22Rv1 (cell line): Measurements from ENCODE around the gene ADGRB2.

Source experiments
- H3K27ac ChIP-seq: fragments of 450-650 bp; 2 replicates; pipeline ENCODE4 v1.5.1; 2017
- ZFX ChIP-seq: fragments of 450-650 bp; IDR thresholded peaks from 2 replicates; pipeline ENCODE4 v1.6.1; 2017; ENCODE audit warnings: antibody characterized with exemption, borderline replicate concordance
- TF ChIP-seq, protein P1 (sequence below): fragments of 450-650 bp; IDR thresholded peaks from 2 replicates; pipeline ENCODE4 v1.5.1; 2017; ENCODE audit warnings: mild to moderate bottlenecking

Gene ADGRB2

DNA sequence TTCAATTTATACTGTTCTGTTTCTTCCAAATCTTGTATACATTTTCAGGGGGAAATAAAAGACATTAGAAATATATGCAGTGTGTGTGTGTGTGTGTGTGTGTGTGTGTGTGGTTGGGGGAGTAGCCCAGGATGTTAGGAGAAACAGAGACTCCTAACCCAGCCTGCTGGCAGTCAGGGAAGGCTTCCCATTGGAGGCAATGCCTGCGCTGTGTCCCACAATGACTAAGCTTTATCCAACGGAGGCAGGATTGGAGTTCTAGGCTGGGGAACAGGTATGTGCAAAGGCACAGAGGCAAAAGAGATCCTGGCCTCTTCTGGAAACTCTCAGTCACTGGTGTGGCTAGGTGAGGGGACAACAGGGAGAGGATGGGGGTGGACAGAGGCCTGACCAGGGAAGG lies 16.5 kb upstream of the ADGRB2 start:
- no peak for TF ChIP-seq ZFX
- TF ChIP-seq, protein P1, sequence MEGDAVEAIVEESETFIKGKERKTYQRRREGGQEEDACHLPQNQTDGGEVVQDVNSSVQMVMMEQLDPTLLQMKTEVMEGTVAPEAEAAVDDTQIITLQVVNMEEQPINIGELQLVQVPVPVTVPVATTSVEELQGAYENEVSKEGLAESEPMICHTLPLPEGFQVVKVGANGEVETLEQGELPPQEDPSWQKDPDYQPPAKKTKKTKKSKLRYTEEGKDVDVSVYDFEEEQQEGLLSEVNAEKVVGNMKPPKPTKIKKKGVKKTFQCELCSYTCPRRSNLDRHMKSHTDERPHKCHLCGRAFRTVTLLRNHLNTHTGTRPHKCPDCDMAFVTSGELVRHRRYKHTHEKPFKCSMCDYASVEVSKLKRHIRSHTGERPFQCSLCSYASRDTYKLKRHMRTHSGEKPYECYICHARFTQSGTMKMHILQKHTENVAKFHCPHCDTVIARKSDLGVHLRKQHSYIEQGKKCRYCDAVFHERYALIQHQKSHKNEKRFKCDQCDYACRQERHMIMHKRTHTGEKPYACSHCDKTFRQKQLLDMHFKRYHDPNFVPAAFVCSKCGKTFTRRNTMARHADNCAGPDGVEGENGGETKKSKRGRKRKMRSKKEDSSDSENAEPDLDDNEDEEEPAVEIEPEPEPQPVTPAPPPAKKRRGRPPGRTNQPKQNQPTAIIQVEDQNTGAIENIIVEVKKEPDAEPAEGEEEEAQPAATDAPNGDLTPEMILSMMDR, result no peak
- H3K27ac ChIP-seq, result no peak overlapping the region

DNA sequence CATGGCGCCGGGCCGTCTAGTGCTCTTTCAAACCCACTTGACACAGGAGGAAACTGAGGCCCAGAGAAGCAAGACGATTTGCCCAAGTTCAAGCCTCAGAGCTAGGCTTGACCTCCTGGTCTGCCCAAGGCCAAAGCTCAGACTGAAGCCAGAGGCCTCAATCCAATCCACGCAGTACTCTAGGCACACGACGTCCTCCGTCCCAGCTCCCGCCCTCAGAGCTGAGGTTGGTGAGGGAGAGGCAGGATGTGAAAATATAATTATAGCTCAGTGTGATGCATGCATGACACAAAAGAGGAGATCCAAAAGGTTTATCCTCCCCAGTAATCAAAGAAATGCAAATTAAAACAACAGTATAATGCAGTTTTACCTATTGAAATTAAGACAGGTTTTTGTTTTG lies 15.5 kb upstream of the ADGRB2 start:
- TF ChIP-seq ZFX, result no peak
- TF ChIP-seq, protein P1, result no peak
- H3K27ac ChIP-seq, result 0 out of 2 replicates have a peak overlapping the region, but pooled peaks have one; percentile 1

DNA sequence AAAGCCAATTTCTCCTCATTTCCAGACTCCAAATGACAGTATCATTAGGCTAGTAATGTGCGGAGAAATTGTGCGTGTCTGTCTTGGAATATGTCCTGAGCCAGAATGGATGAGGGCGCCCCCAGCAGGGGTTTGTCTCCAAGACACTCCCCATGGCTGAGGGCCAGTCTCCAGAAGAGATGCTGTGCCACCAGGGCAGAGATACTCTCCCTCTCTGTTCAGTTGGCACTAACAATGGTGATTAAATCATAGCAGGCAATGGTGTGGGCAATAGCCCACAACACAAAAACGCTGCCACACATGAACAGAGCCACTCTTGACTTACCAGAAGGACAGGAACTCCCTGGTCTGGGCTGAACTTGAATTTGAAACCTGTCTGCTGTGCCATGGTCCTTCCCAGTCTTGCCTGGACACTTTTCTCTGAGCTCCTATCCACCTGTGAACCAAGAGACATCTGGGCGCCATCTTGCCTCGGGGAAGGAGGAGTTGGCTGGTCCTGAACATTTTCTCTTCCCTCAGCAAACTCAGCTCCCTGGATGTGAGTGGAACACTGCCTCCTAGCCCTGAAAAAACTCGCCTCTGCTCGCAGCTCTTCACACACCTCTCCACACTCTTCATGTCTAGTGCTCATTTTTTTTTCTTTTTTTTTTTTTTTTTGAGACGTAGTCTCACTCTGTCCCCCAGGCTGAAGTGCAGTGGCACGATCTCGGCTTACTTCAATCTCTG lies 14.8 kb upstream of the ADGRB2 start:
- H3K27ac ChIP-seq, result 0 out of 2 replicates have a peak overlapping the region, but pooled peaks have one; percentile 1

DNA sequence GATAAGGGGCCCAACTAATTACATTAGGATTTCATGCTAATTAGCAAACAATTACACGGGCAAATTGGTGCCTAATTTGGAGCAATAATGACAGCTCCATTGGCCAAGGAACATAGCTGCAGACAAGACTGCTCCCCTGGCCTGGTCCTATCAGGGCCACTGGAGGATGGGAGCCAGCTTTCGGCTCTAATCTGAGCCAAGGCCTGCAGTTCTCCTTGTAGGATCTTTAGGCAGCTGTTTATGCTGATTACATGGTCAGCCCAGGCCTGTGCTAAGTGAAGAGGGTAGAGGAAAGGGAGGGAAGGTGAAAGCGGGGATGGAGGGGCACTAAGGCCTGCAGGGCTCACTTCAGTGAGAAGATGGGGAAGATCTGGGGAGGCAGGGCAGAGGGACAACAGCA lies 12.4 kb upstream of the ADGRB2 start:
- TF ChIP-seq, protein P1, result no peak
- TF ChIP-seq ZFX, result no peak
- H3K27ac ChIP-seq, result no peak overlapping the region

More for the DNA sequence above, 14.8 kb upstream of the ADGRB2 start:
- TF ChIP-seq, protein P1, result 0 out of 2 replicates have a peak, but pooled peaks have one; percentile 9
- TF ChIP-seq ZFX, result no peak

DNA sequence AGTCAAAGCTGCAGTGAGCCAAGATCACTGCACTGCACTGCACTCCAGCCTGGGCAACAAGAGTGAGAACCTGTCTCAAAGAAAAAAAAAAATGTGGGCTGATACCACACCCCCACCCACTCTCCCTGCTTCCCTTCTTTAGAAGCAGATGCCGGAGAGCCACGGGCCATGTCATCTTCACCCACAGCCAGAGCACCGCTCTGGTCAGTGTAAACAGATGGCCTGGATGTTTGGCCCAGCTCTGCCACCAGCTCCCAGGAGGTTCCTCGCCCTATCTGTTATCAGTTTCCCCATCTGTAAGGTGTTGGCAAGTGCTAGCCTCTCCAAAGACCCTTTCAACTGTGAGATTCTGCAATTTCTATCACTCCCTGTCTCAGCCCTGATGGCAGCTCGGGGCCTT lies 11.9 kb upstream of the ADGRB2 start:
- TF ChIP-seq, protein P1, result no peak
- TF ChIP-seq ZFX, result no peak
- H3K27ac ChIP-seq, result no peak overlapping the region

DNA sequence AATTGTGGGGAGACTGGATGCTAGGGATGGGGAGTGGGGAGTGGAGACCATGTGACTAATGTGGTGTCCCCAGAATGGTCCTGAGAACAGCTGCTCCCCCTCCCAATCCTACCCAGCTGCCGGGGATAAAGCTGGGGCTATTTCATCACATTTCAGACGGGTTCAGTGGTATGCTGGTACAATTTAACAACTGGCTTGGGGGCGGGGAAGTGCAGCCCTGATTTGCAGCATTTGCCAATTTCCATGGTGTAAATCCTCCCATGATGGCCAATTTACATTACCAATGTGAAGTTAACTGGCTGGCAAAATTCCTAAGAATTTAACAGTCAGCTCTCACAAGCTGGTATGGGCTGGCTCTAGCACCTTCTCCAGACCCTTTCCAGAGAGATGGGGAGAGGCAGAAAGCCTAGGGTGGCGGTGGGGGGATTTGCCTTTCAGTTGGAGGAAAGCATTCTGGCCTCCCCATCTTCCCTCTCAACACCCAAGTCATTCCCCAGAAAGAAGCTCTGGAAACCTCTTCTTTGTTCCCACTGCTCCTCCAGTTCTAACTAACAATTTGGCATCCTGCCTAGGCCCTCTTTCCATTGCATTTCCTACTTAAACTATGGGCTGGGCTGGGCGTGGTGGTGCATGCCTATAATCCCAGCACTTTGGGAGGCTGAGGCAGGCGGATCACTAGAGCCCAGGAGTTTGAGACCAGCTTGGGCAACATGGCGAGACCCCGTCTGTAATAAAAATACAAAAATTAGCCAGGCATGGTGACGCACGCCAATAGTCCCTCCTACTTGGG lies 11.3 kb upstream of the ADGRB2 start:
- H3K27ac ChIP-seq, result no peak overlapping the region
- no peak for TF ChIP-seq ZFX
- TF ChIP-seq, protein P1, result no peak

DNA sequence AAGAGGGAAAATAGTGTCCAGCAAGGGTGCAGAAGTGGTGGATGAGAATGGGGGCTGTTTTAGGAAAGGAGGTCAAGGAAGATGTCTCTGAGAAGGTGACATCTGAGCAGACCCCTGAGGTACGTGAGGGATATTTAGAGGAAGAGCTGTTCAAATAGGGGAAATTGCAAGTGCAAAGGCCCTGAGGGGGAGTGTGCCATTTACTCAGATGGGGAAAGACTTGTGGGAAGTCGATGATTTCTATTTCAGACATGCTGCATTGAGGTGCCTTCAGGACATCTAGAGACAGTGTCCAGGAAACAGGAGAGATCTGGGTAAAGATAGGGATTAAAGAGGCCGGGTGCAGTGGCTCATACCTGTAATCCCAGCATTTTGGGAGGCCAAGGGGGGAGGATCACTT lies 10.4 kb upstream of the ADGRB2 start:
- no peak overlapping the region for H3K27ac ChIP-seq
- TF ChIP-seq ZFX, result no peak
- TF ChIP-seq, protein P1, result no peak
